ENCODE measurements around the gene STXBP6.

Gene STXBP6

DNA sequence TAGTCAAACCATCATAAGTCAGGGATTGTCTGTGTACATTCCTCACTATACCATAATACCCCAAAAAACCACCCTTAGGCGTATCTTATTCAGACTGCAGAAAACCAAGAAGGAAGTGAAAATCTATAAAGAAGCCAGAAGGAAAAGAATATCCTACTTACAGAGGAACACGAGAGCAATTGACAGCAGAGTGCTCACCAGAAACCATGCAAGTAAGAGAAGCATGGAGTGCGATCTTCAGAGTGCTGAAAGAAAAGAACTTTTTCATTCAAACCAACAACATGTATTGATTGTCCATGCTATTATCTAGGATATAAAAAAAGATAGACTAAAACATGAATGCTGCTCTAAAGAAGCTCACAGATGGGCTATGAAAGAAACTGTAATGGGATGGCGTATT is 50.8 kb downstream of the STXBP6 start:
- no peaks in the 10 kb centered on the region for H4K20me1 ChIP-seq (ENCODE audit: insufficient read depth, low read length)
- peaks cover 10% of the 10 kb centered on the region for H3K36me3 ChIP-seq (replicated peaks; ENCODE audit: low read depth, low read length)
- no peak overlapping the region for H3K9ac ChIP-seq (ENCODE audit: low read length)
- no peak overlapping the region for H3K4me2 ChIP-seq (ENCODE audit: low read length)
- TF ChIP-seq, protein P1, sequence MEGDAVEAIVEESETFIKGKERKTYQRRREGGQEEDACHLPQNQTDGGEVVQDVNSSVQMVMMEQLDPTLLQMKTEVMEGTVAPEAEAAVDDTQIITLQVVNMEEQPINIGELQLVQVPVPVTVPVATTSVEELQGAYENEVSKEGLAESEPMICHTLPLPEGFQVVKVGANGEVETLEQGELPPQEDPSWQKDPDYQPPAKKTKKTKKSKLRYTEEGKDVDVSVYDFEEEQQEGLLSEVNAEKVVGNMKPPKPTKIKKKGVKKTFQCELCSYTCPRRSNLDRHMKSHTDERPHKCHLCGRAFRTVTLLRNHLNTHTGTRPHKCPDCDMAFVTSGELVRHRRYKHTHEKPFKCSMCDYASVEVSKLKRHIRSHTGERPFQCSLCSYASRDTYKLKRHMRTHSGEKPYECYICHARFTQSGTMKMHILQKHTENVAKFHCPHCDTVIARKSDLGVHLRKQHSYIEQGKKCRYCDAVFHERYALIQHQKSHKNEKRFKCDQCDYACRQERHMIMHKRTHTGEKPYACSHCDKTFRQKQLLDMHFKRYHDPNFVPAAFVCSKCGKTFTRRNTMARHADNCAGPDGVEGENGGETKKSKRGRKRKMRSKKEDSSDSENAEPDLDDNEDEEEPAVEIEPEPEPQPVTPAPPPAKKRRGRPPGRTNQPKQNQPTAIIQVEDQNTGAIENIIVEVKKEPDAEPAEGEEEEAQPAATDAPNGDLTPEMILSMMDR (IDR thresholded peaks at IDR 0.05; ENCODE audit: low read depth, low read length), result no peak
- TF ChIP-seq EZH2phosphoT487 (IDR thresholded peaks at IDR 0.05; ENCODE audit: low read depth), result no peak
- H3K9me3 ChIP-seq (ENCODE audit: insufficient read depth, low read length), result peaks cover 8% of the 10 kb centered on the region
- H3K27me3 ChIP-seq (ENCODE audit: low read depth, low read length), result no peaks in the 10 kb centered on the region
- no peak overlapping the region for H3K4me3 ChIP-seq (ENCODE audit: low read length)
- H3K79me2 ChIP-seq (ENCODE audit: low read length), result no peaks in the 10 kb centered on the region
- H3K27ac ChIP-seq (ENCODE audit: low read length), result no peak overlapping the region
- H3K4me1 ChIP-seq (ENCODE audit: low read length), result peaks cover 7% of the 10 kb centered on the region; the same call in 1 of the 2 replicates
- no peak overlapping the region for H2AFZ ChIP-seq (ENCODE audit: low read depth, low read length)

DNA sequence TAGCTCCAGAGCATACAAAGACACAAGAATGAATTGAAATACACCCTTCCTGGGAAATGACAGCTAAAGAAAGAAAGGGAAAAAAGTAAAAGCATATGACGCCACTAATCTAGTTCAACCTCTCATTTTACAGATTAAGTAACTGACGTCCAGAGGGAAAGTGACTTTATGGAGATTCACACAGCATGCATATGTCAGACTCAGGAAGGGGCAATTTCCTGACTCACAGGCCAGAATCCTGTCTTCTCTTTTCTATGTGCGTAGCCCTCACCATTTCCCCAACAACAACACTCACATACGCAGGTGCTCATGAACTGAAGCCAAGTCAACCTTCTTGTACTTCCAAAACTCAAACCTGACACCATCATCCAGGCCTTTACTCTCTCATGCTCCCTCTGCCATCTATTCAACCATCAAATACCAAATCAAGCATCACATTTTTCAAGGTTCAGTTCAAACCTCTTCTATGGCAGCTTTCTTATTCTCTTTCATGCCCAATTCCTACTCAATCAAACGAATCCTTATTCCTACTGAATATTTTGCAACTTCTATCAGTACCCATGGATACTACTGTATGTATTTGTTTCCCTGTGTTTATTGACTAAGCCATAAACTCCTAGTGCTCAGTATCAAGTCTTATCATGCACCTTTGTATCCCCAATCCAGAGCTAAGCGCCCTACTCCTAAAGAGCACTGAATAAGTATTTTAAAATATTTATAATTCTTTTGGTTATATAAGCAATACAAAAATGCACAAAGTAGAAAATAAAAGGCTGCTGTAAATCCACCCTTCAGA is 52.8 kb downstream of the STXBP6 start:
- no peak for TF ChIP-seq EZH2phosphoT487 (IDR thresholded peaks at IDR 0.05; ENCODE audit: low read depth)
- TF ChIP-seq, protein P1 (IDR thresholded peaks at IDR 0.05; ENCODE audit: low read depth, low read length), result no peak
- Histone ChIP-seq H3K4me1 (ENCODE audit: low read length) (peaks cover 6% of the 10 kb centered on the region; the same call in 1 of the 2 replicates), H3K36me3 (replicated peaks; ENCODE audit: low read depth, low read length) (peaks cover 10% of the 10 kb centered on the region), H3K79me2 (ENCODE audit: low read length) (no peaks in the 10 kb centered on the region), H3K4me2 (ENCODE audit: low read length) (no peak overlapping the region), H3K27me3 (ENCODE audit: low read depth, low read length) (no peaks in the 10 kb centered on the region), H3K9me3 (ENCODE audit: insufficient read depth, low read length) (peaks cover 8% of the 10 kb centered on the region), H3K9ac (ENCODE audit: low read length) (no peak overlapping the region), H4K20me1 (ENCODE audit: insufficient read depth, low read length) (no peaks in the 10 kb centered on the region), H2AFZ (ENCODE audit: low read depth, low read length) (no peak overlapping the region), H3K27ac (ENCODE audit: low read length) (no peak overlapping the region), H3K4me3 (ENCODE audit: low read length) (no peak overlapping the region)

DNA sequence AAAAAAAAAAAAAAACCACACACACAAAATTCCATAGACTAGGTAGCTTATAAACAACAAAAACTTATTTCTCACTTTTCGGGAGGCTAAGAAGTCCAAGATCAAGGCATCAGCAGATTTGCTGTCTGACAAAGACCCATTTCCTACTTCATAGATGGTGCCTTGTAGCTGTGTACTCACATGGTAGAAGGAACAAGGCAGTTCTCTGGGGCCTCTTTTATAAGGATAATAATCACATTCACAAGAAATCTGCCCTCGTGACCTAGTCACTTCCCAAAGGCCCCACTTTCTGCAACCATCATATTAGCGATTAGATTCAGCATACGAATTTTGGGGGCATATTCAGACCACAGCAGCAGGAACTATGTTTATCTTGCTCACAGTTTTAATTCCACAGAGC is 54.9 kb downstream of the STXBP6 start:
- H3K79me2 ChIP-seq (ENCODE audit: low read length), result no peaks in the 10 kb centered on the region
- TF ChIP-seq, protein P1 (IDR thresholded peaks at IDR 0.05; ENCODE audit: low read depth, low read length), result no peak
- no peak for TF ChIP-seq EZH2phosphoT487 (IDR thresholded peaks at IDR 0.05; ENCODE audit: low read depth)
- H3K4me2 ChIP-seq (ENCODE audit: low read length), result no peak overlapping the region
- H3K9ac ChIP-seq (ENCODE audit: low read length), result no peak overlapping the region
- H4K20me1 ChIP-seq (ENCODE audit: insufficient read depth, low read length), result no peaks in the 10 kb centered on the region
- H2AFZ ChIP-seq (ENCODE audit: low read depth, low read length), result no peak overlapping the region
- no peaks in the 10 kb centered on the region for H3K27me3 ChIP-seq (ENCODE audit: low read depth, low read length)
- H3K4me3 ChIP-seq (ENCODE audit: low read length), result no peak overlapping the region
- H3K9me3 ChIP-seq (ENCODE audit: insufficient read depth, low read length), result peaks cover 8% of the 10 kb centered on the region
- H3K27ac ChIP-seq (ENCODE audit: low read length), result no peak overlapping the region
- peaks cover 6% of the 10 kb centered on the region; the same call in 1 of the 2 replicates for H3K4me1 ChIP-seq (ENCODE audit: low read length)
- peaks cover 10% of the 10 kb centered on the region for H3K36me3 ChIP-seq (replicated peaks; ENCODE audit: low read depth, low read length)

DNA sequence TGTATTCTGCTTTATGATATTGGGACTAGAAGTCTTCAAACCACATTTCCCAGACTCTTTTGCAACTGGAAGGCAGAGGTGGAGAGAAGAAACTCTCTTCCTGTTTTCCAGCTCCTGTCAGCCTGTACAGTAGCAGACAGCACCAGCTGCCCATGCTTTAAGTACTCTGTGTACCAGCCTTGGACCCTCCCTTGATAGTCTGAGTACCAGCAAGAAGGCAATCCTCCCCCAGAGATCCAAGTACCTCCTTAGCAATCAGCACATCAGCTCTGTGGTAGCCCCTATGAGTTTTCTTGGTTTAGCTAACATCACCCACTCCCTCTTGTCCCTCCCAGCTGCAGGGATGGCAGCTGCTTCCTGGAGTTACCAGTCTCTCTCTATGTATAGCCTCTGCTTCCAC is 56.3 kb downstream of the STXBP6 start:
- TF ChIP-seq, protein P1 (IDR thresholded peaks at IDR 0.05; ENCODE audit: low read depth, low read length), result no peak
- TF ChIP-seq EZH2phosphoT487 (IDR thresholded peaks at IDR 0.05; ENCODE audit: low read depth), result no peak
- Histone ChIP-seq H2AFZ (ENCODE audit: low read depth, low read length) (no peak overlapping the region), H3K4me1 (ENCODE audit: low read length) (no peaks in the 10 kb centered on the region)

More for the DNA sequence above, 56.3 kb downstream of the STXBP6 start:
- Histone ChIP-seq H3K27me3 (ENCODE audit: low read depth, low read length) (no peaks in the 10 kb centered on the region), H3K4me3 (ENCODE audit: low read length) (no peak overlapping the region), H3K4me2 (ENCODE audit: low read length) (no peak overlapping the region), H3K27ac (ENCODE audit: low read length) (no peak overlapping the region), H3K9ac (ENCODE audit: low read length) (no peak overlapping the region), H3K79me2 (ENCODE audit: low read length) (no peaks in the 10 kb centered on the region), H4K20me1 (ENCODE audit: insufficient read depth, low read length) (no peaks in the 10 kb centered on the region), H3K36me3 (replicated peaks; ENCODE audit: low read depth, low read length) (peaks cover 2% of the 10 kb centered on the region), H3K9me3 (ENCODE audit: insufficient read depth, low read length) (no peaks in the 10 kb centered on the region)
